Body of pancreas (tissue), 4 donors: ENCODE data around the gene CA12.

Source experiments
- POLR2A ChIP-seq, 3 donors: fragments of 450-650 bp; IDR thresholded peaks; one replicate each; pipeline ENCODE4 v1.6.1; 2016; ENCODE audit warnings: antibody characterized with exemption in 3 of 3, mild to moderate bottlenecking in 2 of 3
- TF ChIP-seq, protein P1 (sequence below), 7 experiments: fragments of 450-650 bp in 4 of 7; fragments of 200-600 bp in 3 of 7; sonication (generic) in 3 of 7; IDR thresholded peaks; one replicate each; pipeline ENCODE4 v1.5.1; 2016 to 2019; ENCODE audit warnings: antibody characterized with exemption in 7 of 7

DNA sequence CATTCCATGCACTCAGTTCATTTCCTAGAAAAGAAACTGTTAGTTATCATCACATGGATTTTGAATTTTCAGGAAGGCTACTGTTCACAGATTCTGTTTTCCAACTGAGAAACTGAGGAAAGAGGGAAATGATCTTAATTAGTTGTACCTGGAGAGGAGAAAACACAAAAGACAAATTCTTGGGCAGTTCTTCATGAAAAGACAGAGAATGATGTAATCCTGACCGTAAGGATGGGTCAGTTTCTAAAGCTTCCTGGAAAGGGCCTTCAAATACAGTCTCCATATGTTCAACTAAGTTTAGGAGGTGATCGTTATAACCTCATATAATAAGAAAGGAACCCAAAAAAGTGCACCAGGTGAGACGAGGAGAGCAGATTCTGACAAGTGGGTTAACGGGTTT lies 44.6 kb downstream of the CA12 start:
- TF ChIP-seq, protein P1, sequence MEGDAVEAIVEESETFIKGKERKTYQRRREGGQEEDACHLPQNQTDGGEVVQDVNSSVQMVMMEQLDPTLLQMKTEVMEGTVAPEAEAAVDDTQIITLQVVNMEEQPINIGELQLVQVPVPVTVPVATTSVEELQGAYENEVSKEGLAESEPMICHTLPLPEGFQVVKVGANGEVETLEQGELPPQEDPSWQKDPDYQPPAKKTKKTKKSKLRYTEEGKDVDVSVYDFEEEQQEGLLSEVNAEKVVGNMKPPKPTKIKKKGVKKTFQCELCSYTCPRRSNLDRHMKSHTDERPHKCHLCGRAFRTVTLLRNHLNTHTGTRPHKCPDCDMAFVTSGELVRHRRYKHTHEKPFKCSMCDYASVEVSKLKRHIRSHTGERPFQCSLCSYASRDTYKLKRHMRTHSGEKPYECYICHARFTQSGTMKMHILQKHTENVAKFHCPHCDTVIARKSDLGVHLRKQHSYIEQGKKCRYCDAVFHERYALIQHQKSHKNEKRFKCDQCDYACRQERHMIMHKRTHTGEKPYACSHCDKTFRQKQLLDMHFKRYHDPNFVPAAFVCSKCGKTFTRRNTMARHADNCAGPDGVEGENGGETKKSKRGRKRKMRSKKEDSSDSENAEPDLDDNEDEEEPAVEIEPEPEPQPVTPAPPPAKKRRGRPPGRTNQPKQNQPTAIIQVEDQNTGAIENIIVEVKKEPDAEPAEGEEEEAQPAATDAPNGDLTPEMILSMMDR (IDR thresholded peaks at IDR 0.05), result no peak
- TF ChIP-seq POLR2A (IDR thresholded peaks at IDR 0.05), result no peak
